K562 (cell line): ENCODE data around the gene DIPK1A. TPM values are rescaled to one million over a fixed set of nuclear protein-coding genes. Genes with fewer than 3 reads are reported as not detected.

Experiments
- BMI1 ChIP-seq: fragments of 150-350 bp; IDR thresholded peaks from 2 replicates; pipeline ENCODE4 v1.6.1; 2014; ENCODE audit warnings: low read length
- CEBPG ChIP-seq, 3 experiments: fragments of 200-800 bp in 1 of 3; sonication (Bioruptor generic) in 1 of 3; sonication (generic) in 1 of 3; formaldehyde crosslinking in 1 of 3; IDR thresholded peaks in 2 of 3; conservative IDR thresholded peaks in 1 of 3; 2 replicates each; pipeline versions ENCODE4 v1.6.1 to v1.8.0; 2016 to 2022; ENCODE audit warnings: missing compliant biosample characterization in 2 of 3, missing genetic modification characterization in 2 of 3, mild to moderate bottlenecking in 1 of 3, missing genetic modification reagents in 1 of 3
- MAFF ChIP-seq: IDR thresholded peaks from 2 replicates; pipeline ENCODE4 v1.6.1; 2012; ENCODE audit warnings: low read length, improper control_type of control experiment
- RFX7 ChIP-seq: fragments of 250-450 bp; sonication (Bioruptor Pico); IDR thresholded peaks from 2 replicates; pipeline ENCODE4 v1.5.1; 2021; ENCODE audit warnings: mild to moderate bottlenecking
- SMARCC2 ChIP-seq: fragments of 450-650 bp; IDR thresholded peaks from 2 replicates; pipeline ENCODE4 v1.6.1; 2017; ENCODE audit warnings: antibody characterized with exemption, moderate library complexity, mild to moderate bottlenecking, low read depth
- TAF15 ChIP-seq: fragments of 200-400 bp; formaldehyde crosslinking; IDR thresholded peaks from 2 replicates; pipeline ENCODE4 v1.6.1; 2017; ENCODE audit warnings: mild to moderate bottlenecking, low read depth, low read length, moderate library complexity
- TARDBP ChIP-seq: fragments of 450-650 bp; IDR thresholded peaks from 2 replicates; pipeline ENCODE4 v1.6.1; 2016
- ZNF133 ChIP-seq: fragments of 250-450 bp; sonication (Bioruptor Pico); IDR thresholded peaks from 2 replicates; pipeline ENCODE4 v1.4.0; 2020; ENCODE audit warnings: mild to moderate bottlenecking
- ZNF140 ChIP-seq: fragments of 250-450 bp; sonication (Bioruptor Pico); IDR thresholded peaks from 2 replicates; pipeline ENCODE4 v1.8.0; 2021; ENCODE audit warnings: moderate library complexity, mild to moderate bottlenecking, inconsistent platforms
- ZNF444 ChIP-seq: fragments of 250-450 bp; sonication (Bioruptor Pico); IDR thresholded peaks from 2 replicates; pipeline ENCODE4 v1.4.0; 2020; ENCODE audit warnings: mild to moderate bottlenecking, moderate library complexity
- polyA plus RNA-seq, 8 experiments: library from polyadenylated mRNA; depleted of rRNA in 4 of 8; stranded (reverse) in 5 of 8; unstranded in 3 of 8; fragments of >200 nt; fragmentation: Nextera tagmentation in 2 of 8; fragmentation: Illumina TruSeq in 1 of 8; extraction: Ambion mirVana in 2 of 8; extraction: Trizol in 1 of 8; gene quantifications; 2 replicates each; pipeline versions ENCODE4 v1.2.1 to v1.2.3, GENCODE V29; 2011 to 2014; ENCODE audit warnings: inconsistent platforms in 1 of 8, missing spikeins in 1 of 8
- total RNA-seq, 7 experiments: library from RNA; depleted of rRNA in 6 of 7; stranded (reverse); fragments of >200 nt in 6 of 7; fragmentation: Illumina TruSeq in 2 of 7; extraction: Trizol in 2 of 7; gene quantifications; 2 replicates each; pipeline versions ENCODE4 v1.2.1 to v1.2.3, GENCODE V29; 2011 to 2021; ENCODE audit warnings: low replicate concordance in 1 of 7
- TF ChIP-seq, protein P1 (sequence below), 2 experiments: fragments of 450-650 bp; formaldehyde crosslinking in 1 of 2; IDR thresholded peaks; 2 replicates each; pipeline versions ENCODE4 v1.4.0 to v1.6.1; 2014 to 2020; ENCODE audit warnings: mild to moderate bottlenecking in 2 of 2, borderline replicate concordance in 1 of 2, low read depth in 1 of 2
- TF ChIP-seq, protein P2 (sequence below): fragments of 250-450 bp; sonication (Bioruptor Pico); IDR thresholded peaks from 2 replicates; pipeline ENCODE4 v1.4.0; 2020; ENCODE audit warnings: mild to moderate bottlenecking, moderate library complexity, borderline replicate concordance
- TF ChIP-seq, protein P3 (sequence below), 2 experiments: IDR thresholded peaks; 2 replicates each; pipeline ENCODE4 v1.6.1; 2012; ENCODE audit warnings: improper control_type of control experiment in 2 of 2, low read depth in 2 of 2, low read length in 2 of 2, borderline replicate concordance in 1 of 2

The DIPK1A gene
- total and polyA plus RNA-seq, 9 of the 15 experiments (the other 6 are each of a cell fraction or from before 2014, with no cell fraction given), result 0.54 to 2.5 (median 1.3) TPM

DNA sequence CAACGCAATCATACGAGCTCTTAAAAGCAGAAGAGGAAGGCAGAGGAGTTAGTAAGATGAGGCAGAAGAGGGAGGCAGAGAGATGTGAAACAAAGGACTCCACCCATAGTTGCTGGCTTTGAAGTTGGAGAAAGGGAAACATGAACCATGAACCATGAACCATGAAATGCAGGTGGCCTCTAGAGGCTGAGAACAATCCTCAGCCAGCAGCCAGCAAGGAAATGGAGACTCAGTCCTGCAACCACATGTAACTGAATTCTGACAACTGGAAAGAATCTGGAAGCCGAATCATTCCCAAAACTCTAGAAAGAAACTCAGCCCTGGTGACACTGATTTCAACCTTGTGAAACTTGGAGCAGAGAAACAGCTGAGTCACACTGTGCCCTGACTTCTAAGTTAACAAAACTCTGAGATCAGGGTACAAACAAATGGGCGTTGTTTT, 10.1 kb downstream of the DIPK1A start (continued):
- TF ChIP-seq, protein P1, sequence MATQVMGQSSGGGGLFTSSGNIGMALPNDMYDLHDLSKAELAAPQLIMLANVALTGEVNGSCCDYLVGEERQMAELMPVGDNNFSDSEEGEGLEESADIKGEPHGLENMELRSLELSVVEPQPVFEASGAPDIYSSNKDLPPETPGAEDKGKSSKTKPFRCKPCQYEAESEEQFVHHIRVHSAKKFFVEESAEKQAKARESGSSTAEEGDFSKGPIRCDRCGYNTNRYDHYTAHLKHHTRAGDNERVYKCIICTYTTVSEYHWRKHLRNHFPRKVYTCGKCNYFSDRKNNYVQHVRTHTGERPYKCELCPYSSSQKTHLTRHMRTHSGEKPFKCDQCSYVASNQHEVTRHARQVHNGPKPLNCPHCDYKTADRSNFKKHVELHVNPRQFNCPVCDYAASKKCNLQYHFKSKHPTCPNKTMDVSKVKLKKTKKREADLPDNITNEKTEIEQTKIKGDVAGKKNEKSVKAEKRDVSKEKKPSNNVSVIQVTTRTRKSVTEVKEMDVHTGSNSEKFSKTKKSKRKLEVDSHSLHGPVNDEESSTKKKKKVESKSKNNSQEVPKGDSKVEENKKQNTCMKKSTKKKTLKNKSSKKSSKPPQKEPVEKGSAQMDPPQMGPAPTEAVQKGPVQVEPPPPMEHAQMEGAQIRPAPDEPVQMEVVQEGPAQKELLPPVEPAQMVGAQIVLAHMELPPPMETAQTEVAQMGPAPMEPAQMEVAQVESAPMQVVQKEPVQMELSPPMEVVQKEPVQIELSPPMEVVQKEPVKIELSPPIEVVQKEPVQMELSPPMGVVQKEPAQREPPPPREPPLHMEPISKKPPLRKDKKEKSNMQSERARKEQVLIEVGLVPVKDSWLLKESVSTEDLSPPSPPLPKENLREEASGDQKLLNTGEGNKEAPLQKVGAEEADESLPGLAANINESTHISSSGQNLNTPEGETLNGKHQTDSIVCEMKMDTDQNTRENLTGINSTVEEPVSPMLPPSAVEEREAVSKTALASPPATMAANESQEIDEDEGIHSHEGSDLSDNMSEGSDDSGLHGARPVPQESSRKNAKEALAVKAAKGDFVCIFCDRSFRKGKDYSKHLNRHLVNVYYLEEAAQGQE (IDR thresholded peaks at IDR 0.05; ENCODE audit: borderline replicate concordance), result peak; percentile 44; the same call in 1 of the 2 replicates
- TF ChIP-seq, protein P1 (CRISPR knock-in tag; IDR thresholded peaks at IDR 0.05; ENCODE audit: low read depth), result no peak
- TF ChIP-seq TARDBP (no peak), SMARCC2 (0 out of 2 replicates have a peak, but pooled peaks have one; percentile 43), ZNF444 (CRISPR knock-in tag) (no peak), ZNF133 (CRISPR knock-in tag) (no peak), CEBPG (CRISPR knock-in tag; IDR thresholded peaks at IDR 0.05) (no peak), CEBPG (tag; conservative IDR thresholded peaks at IDR 0.05 in 1 of 2, IDR thresholded peaks at IDR 0.05 in 1 of 2) (0 out of 4 replicates have a peak, but pooled peaks of 1 of the 2 experiments have one; percentile 13), MAFF (peak; percentile 84), ZNF140 (CRISPR knock-in tag) (no peak), BMI1 (no peak), RFX7 (CRISPR knock-in tag) (no peak), TAF15 (no peak)
- TF ChIP-seq, protein P2, sequence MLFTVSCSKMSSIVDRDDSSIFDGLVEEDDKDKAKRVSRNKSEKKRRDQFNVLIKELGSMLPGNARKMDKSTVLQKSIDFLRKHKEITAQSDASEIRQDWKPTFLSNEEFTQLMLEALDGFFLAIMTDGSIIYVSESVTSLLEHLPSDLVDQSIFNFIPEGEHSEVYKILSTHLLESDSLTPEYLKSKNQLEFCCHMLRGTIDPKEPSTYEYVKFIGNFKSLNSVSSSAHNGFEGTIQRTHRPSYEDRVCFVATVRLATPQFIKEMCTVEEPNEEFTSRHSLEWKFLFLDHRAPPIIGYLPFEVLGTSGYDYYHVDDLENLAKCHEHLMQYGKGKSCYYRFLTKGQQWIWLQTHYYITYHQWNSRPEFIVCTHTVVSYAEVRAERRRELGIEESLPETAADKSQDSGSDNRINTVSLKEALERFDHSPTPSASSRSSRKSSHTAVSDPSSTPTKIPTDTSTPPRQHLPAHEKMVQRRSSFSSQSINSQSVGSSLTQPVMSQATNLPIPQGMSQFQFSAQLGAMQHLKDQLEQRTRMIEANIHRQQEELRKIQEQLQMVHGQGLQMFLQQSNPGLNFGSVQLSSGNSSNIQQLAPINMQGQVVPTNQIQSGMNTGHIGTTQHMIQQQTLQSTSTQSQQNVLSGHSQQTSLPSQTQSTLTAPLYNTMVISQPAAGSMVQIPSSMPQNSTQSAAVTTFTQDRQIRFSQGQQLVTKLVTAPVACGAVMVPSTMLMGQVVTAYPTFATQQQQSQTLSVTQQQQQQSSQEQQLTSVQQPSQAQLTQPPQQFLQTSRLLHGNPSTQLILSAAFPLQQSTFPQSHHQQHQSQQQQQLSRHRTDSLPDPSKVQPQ (CRISPR knock-in tag), result no peak
- TF ChIP-seq, protein P3, sequence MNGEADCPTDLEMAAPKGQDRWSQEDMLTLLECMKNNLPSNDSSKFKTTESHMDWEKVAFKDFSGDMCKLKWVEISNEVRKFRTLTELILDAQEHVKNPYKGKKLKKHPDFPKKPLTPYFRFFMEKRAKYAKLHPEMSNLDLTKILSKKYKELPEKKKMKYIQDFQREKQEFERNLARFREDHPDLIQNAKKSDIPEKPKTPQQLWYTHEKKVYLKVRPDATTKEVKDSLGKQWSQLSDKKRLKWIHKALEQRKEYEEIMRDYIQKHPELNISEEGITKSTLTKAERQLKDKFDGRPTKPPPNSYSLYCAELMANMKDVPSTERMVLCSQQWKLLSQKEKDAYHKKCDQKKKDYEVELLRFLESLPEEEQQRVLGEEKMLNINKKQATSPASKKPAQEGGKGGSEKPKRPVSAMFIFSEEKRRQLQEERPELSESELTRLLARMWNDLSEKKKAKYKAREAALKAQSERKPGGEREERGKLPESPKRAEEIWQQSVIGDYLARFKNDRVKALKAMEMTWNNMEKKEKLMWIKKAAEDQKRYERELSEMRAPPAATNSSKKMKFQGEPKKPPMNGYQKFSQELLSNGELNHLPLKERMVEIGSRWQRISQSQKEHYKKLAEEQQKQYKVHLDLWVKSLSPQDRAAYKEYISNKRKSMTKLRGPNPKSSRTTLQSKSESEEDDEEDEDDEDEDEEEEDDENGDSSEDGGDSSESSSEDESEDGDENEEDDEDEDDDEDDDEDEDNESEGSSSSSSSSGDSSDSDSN (IDR thresholded peaks at IDR 0.05; ENCODE audit: borderline replicate concordance in 1 of 2, low read depth in 2 of 2, low read length in 2 of 2), result no peak
